ENCODE data around the gene GMPS.

The GMPS gene

DNA sequence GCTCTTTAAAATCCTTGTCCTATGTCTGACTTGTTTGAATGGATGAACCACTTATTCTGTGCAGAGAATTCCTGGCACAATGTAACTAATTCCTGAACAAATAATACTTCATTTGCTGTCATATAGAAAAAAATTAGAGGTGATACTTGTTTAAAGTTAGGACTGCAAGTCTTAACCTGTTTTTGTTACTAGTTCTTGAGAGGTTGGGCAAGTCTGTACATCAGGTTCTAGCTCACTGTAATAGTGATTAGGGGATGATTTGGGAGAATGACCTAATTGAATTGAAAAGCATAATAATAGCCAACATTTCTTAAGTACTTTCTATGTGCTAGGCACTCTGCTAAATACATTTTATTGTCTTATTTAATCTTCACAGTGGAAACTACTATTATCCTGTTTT is 49.3 kb downstream of the GMPS start:
- TF ChIP-seq, protein P1, sequence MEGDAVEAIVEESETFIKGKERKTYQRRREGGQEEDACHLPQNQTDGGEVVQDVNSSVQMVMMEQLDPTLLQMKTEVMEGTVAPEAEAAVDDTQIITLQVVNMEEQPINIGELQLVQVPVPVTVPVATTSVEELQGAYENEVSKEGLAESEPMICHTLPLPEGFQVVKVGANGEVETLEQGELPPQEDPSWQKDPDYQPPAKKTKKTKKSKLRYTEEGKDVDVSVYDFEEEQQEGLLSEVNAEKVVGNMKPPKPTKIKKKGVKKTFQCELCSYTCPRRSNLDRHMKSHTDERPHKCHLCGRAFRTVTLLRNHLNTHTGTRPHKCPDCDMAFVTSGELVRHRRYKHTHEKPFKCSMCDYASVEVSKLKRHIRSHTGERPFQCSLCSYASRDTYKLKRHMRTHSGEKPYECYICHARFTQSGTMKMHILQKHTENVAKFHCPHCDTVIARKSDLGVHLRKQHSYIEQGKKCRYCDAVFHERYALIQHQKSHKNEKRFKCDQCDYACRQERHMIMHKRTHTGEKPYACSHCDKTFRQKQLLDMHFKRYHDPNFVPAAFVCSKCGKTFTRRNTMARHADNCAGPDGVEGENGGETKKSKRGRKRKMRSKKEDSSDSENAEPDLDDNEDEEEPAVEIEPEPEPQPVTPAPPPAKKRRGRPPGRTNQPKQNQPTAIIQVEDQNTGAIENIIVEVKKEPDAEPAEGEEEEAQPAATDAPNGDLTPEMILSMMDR (IDR thresholded peaks at IDR 0.05; ENCODE audit: low read depth, low read length): no peak
- no peak overlapping the region for H3K4me3 ChIP-seq (ENCODE audit: low read depth, low read length)

GRCh38 chr3:155921486-155921885 is 51.0 kb downstream of the GMPS start:
- TF ChIP-seq, protein P1 (IDR thresholded peaks at IDR 0.05; ENCODE audit: low read depth, low read length): no peak
- H3K4me3 ChIP-seq (ENCODE audit: low read depth, low read length): no peak overlapping the region

DNA sequence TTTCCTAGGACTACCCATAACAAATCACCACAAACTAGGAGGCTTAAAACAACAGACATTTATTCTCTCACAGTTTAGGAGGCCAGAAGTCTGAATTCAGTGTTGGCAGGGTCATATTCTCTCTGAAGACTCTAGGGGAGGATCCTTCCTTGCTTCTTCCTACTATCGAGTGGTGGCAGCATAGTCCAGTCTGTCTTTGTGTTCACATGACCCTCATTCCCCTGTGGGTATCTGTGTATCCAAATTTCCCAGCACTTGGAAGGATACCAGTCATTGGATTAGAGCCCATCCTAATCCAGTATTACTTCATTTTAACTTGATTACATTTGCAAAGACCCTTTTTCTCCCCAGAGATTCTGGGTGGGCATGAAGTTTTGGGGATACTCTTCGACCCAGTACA is 63.8 kb downstream of the GMPS start:
- TF ChIP-seq, protein P1 (IDR thresholded peaks at IDR 0.05; ENCODE audit: low read depth, low read length): no peak
- no peak overlapping the region for H3K4me3 ChIP-seq (ENCODE audit: low read depth, low read length)

DNA sequence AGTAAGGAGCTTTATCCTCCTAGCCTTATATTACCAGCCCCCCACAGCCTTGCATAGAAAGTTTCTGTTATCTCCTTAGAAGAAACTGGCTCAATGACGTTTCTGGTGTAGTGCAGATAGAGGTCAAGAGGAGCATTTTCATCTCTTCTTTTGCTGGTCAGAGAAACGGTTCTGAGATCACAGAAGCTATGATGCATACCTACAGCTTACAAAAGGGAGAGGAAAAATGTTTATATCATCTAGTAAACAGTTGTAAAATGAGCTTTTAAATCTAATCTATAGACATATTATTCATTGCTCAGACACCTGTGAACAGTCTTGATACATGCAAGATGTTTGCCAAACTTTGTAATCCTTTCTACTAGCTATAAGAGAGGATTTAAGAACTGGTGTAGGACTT is 68.0 kb downstream of the GMPS start:
- TF ChIP-seq, protein P1 (IDR thresholded peaks at IDR 0.05; ENCODE audit: low read depth, low read length): no peak
- no peak overlapping the region for H3K4me3 ChIP-seq (ENCODE audit: low read depth, low read length)

- H3K4me3 ChIP-seq (ENCODE audit: low read depth, low read length): no peak overlapping the region
- TF ChIP-seq, protein P1 (IDR thresholded peaks at IDR 0.05; ENCODE audit: low read depth, low read length): no peak
Measured at GRCh38 chr3:155941354-155941753, 70.9 kb downstream of the GMPS start.

DNA sequence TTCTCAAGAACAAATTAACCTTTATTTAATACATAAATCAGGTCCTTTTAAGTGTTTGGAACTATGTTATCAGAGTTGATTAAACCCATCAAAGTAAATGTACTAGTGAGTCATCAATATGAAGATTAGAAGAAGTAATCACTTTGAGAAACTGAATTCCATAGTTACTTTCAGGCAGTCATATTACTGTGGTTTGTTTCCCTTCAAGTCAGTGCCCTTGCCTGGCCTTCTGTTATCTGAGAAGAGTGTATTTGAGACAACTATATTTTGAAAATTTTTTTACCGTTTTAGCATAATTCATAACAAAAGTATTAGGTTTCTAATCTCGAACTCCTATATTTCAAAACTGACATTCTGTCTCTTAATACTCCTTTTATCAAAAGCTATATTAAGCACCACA is 73.6 kb downstream of the GMPS start:
- no peak overlapping the region for H3K4me3 ChIP-seq (ENCODE audit: low read depth, low read length)
- TF ChIP-seq, protein P1 (IDR thresholded peaks at IDR 0.05; ENCODE audit: low read depth, low read length): no peak

- no peak overlapping the region for H3K4me3 ChIP-seq (ENCODE audit: low read depth, low read length)
- TF ChIP-seq, protein P1 (IDR thresholded peaks at IDR 0.05; ENCODE audit: low read depth, low read length): no peak
Measured at GRCh38 chr3:155946178-155946577, 75.7 kb downstream of the GMPS start.
